HG03521 (cell line): ENCODE results near the gene CDV3.
"Not testable (repeated sequence)": the region's sequence is repeated elsewhere in the genome, so short reads cannot be mapped to it uniquely, and the experiment has no call there.

Source experiments
- ATAC-seq: cut with Tn5 transposase; IDR thresholded peaks from one replicate; pipeline ENCODE4 v1.9.1; 2021; ENCODE audit warnings: mild to moderate bottlenecking, moderate library complexity; ENCODE audit not compliant: unreplicated experiment

Gene CDV3

GRCh38 chr3:133573629-133574194 is at the start of gene CDV3:
Gene CDV3 (plus strand): TSS chr3:133573686. CDS start chr3:133574045, 359 bp downstream.
- peak; percentile 28 for ATAC-seq

GRCh38 chr3:133523758-133524157 is 49.7 kb upstream of the CDV3 start:
- not testable (repeated sequence) for ATAC-seq

- no peak for ATAC-seq
Measured at GRCh38 chr3:133525435-133525834, 48.1 kb upstream of the CDV3 start.

- ATAC-seq, result no peak
Measured at GRCh38 chr3:133527081-133527715, 46.3 kb upstream of the CDV3 start.

DNA sequence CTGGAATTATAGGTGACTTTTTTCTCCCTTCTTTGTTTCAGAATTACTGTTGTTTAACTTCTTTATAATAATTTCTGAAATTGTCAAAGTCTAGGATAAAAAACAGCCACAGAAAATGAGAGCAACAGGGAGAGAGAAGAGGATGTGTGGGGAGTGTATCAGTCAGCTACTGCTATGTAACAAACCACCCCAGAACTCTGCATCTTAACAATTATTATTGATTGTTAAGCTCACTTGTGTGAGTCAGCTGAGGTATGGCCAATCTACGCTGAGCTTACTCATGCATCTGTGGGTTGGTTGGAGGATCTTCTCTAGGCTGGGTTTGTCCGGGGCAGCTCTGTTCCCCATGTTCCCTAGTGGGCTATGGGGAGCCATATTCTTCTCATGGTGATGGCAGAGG is 43.7 kb upstream of the CDV3 start:
- no peak for ATAC-seq

DNA sequence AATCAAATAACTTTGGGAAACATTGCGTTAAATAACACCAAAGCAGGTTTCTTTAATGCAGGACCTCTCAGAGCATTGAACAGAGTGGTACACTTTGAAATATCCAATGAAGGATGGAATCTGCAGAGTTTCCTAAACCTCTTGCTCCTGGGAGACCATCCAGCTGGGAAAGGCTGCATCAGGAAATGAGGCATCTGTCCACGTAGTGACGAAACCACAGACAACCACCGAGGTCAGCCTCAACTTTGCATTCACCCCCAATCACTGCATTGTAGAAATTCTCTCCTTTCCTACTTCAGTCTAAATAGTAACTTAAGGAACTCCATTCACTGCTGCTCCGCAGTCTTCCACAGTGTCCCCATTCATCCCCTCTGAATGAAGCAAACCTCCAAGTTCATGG is 41.5 kb upstream of the CDV3 start:
- no peak for ATAC-seq

- no peak for ATAC-seq
Measured at GRCh38 chr3:133532951-133533350, 40.5 kb upstream of the CDV3 start.

GRCh38 chr3:133535971-133536881 is 37.3 kb upstream of the CDV3 start:
- no peak for ATAC-seq

DNA sequence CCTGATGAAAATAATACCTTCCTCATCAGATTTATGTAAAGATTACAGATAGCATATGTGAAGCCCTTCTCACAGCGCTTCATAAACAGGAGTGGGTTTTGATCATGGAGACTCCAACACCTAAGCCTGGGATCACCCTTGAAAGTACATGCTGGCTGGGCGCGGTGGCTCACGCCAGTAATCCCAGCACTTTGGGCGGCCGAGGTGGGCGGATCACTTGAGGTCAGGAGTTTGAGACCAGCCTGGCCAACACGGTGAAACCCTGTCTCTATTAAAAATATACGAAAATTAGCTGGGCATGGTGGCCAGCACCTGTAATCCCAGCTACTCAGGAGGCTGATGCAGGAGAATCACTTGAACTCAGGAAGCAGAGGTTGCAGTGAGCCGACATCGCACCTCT is 36.4 kb upstream of the CDV3 start:
- not testable (repeated sequence) for ATAC-seq

- ATAC-seq, result no peak
Measured at GRCh38 chr3:133538154-133538553, 35.3 kb upstream of the CDV3 start.

DNA sequence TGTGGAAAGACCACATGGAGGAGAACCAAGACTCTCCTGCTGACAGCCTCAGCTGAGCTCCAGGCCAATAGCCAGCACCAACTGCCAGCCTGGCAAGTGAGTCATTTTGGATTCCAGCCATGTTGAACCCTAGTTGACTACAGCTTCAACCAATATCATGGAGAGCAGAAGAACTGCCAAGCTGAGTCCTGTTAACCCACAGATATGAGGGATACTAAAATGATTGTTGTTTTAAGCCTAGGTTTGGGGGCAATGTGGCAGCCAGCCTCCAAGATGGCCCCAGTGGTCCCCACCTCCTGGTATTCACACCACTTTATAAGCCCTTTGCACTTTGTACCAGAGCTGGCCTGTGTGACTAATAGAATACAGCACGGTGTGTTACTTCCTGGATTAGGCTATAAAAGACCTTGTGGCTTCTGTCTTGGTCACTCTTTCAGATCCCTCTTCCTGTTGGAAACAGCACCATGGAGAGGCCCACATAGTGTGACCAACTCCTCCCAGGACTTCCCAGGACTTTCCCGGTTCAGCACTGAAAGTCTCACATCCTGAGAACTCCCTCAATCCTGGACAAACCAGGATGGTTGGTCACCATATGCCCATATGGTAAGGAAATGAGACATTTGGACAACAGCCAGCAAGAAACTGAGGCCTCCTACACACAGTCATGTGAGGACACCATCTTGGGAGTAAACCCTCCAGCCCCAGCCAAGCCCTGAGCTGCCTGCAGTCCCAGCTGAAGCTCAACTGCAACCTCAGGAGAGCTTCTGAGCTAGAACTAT is 32.4 kb upstream of the CDV3 start:
- no peak for ATAC-seq

DNA sequence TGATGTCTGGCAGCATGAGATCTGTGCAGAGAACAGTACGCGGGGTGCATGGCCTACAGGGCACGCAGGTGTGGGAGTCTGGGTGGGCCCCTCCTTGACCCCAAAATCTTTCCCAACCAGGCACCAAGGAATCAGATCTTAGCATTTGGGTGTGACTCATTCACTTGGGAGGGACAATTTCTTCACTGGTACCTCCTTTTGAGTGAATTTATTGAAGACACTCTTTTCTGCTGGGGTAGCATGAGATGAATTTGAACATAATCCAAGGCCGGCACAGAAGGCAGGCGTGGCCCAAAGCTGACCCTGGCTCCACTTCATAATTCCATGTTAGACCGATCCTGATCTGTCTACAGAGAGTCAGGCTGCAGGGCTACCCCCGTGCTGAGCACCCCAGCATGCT is 30.6 kb upstream of the CDV3 start:
- ATAC-seq, result no peak

DNA sequence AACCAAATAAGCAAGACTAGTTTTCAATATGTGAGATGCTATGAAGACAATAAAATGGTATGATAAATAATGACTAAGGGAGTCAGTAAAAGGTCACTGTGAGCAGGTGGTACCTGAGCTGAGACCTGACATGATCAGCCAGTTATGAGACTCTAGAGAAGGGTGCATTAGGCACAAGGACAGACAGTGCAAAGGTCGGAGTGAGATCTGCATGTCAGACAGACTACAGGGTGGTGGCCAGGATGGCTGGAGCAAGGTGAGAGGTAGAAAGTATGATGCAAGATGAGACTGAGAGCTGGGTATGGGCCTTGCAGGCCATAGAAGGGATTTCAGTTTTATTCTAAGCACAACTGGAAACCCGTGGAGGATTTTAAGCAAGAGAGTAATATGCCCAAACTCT is 28.5 kb upstream of the CDV3 start:
- ATAC-seq, result not testable (repeated sequence)

GRCh38 chr3:133547432-133548041 is 25.9 kb upstream of the CDV3 start:
- no peak for ATAC-seq

DNA sequence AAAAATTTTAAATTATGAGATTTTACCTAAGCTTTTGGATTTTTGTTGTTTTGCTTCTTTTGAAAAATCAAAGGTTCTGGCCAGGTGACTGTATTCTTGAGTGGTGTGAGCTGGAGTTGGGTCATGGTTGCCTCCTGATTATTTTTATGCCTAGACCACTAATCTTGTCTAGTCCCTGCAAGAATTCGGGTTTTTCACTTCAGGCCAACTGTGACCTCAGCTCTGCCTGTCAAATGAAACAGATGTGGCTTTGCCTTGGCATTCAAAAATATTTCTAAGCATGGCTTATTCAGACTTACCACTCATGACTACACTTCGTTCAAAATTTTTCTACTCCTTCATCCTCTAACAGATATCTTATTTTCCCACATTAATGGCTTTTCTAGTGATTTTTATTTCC is 25.4 kb upstream of the CDV3 start:
- no peak for ATAC-seq

- ATAC-seq, result no peak
Measured at GRCh38 chr3:133549565-133549964, 23.9 kb upstream of the CDV3 start.

DNA sequence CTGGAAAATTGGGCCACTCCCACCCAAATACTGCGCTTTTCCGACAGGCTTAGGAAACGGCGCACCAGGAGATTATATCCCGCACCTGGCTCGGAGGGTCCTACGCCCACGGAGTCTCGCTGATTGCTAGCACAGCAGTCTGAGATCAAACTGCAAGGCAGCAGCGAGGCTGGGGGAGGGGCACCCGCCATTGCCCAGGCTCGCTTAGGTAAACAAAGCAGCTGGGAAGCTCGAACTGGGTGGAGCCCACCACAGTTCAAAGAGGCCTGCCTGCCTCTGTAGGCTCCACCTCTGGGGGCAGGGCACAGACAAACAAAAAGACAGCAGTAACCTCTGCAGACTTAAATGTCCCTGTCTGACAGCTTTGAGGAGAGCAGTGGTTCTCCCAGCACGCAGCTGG is 21.9 kb upstream of the CDV3 start:
- ATAC-seq, result not testable (repeated sequence)

DNA sequence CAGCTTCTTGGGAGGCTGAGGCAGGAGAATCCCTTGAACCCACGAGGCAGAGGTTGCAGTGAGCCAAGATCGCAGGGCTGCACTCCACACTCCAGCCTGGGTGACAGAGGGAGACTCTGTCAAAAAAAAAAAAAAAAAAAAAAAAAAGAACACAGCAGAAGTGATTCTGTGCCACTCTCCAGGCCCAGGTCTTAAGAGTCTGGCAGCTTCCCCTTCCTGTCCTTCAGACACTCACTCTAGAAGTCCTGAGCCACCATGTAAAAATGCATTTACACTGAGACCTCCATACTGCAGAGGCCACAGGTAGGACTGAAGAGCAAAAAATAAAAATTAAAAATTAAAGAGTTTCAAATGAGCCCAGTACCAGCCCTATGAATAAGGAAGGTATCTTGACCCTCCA is 11.8 kb upstream of the CDV3 start:
- ATAC-seq, result no peak

GRCh38 chr3:133562376-133562775 is 11.1 kb upstream of the CDV3 start:
- no peak for ATAC-seq

GRCh38 chr3:133563186-133563591 is 10.3 kb upstream of the CDV3 start:
- ATAC-seq, result no peak

DNA sequence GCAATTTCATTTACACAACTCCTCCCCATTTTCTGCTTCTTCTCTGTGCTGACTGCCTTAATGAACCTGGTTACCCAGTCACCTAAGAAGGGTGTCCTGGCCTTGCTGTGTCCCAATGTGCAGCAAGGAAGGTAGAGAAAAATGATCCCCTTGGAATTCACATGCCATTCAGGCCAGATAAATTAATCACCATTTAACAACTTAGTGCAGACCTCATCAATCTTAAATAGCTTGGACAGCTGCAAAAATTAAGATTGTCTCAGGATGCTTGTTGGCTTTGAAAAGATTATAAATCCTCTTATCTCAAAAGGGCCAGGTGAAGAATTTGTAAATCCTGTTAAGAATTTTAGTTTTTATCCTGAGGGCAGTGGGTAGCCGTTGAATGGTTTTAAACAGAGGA is 9.7 kb upstream of the CDV3 start:
- ATAC-seq, result no peak
